Vagina (tissue), 2 donors: ENCODE results near the gene THADA.
A peak's percentile ranks its signal among the peaks of the same experiment; 100 is the strongest.

Experiments used
- CTCF ChIP-seq, 3 experiments: fragments of 450-650 bp in 2 of 3; fragments of 200-600 bp in 1 of 3; sonication (generic) in 1 of 3; IDR thresholded peaks; one replicate each; pipeline ENCODE4 v1.5.1; 2017 to 2019; ENCODE audit warnings: antibody characterized with exemption in 3 of 3, mild to moderate bottlenecking in 2 of 3, moderate library complexity in 2 of 3
- POLR2AphosphoS5 ChIP-seq, 2 donors: sonication (generic); formaldehyde crosslinking; IDR thresholded peaks; one replicate each; pipeline ENCODE4 v1.9.0; 2017; ENCODE audit warnings: antibody characterized with exemption in 2 of 2, mild to moderate bottlenecking in 2 of 2, low read depth in 1 of 2; ENCODE audit not compliant: insufficient read depth in 1 of 2

- no peak for TF ChIP-seq CTCF (IDR thresholded peaks at IDR 0.05)
- peak in 1 of 2 donors; percentile 56 for TF ChIP-seq POLR2AphosphoS5 (IDR thresholded peaks at IDR 0.05; ENCODE audit: insufficient read depth in 1 of 2, low read depth in 1 of 2)
Observed at GRCh38 chr2:43370705-43371104, 225.1 kb downstream of the THADA start.
